B cell (primary cell): ENCODE data around the gene EIF3K.

Source experiments
- CTCF ChIP-seq: fragments of 200-600 bp; IDR thresholded peaks from one replicate; pipeline ENCODE4 v1.8.0; 2022; ENCODE audit warnings: antibody characterized with exemption, mild to moderate bottlenecking
- EZH2 ChIP-seq: IDR thresholded peaks from 2 replicates; pipeline ENCODE4 v1.6.1; 2012; ENCODE audit warnings: borderline replicate concordance, low read depth, mild to moderate bottlenecking, moderate library complexity, low read length; ENCODE audit not compliant: insufficient read depth, poor library complexity, severe bottlenecking

GRCh38 chr19:38647368-38647965, 28.5 kb downstream of the EIF3K start, which contains the start of gene ACTN4:
- TF ChIP-seq CTCF, result no peak
- no peak for TF ChIP-seq EZH2
